Lung (tissue), 12 donors: ENCODE data around the gene CAMK4. TPM values are rescaled to one million over a fixed set of nuclear protein-coding genes. Genes with fewer than 3 reads are reported as not detected.

Source experiments
- ATAC-seq: fragments of 200-7000 bp; cut with Tn5 transposase; one replicate; pipeline ENCODE4 v1.9.1; 2020; ENCODE audit warnings: moderate number of reproducible peaks; ENCODE audit not compliant: insufficient read depth, low FRiP score
- DNase-seq, 3 donors: peaks; one replicate each; pipeline ENCODE4 v3.0.0-alpha.2; 2013 to 2017
- H3K27ac ChIP-seq, 2 donors: one replicate each; pipeline ENCODE4 v1.5.1; 2013; ENCODE audit warnings: mild to moderate bottlenecking in 2 of 2, moderate library complexity in 2 of 2, control low read depth in 1 of 2, inconsistent platforms in 1 of 2, low read depth in 1 of 2, low read length in 1 of 2
- H3K27me3 ChIP-seq, 3 donors: one replicate each; pipeline ENCODE4 v1.5.1; 2013; ENCODE audit warnings: low read length in 2 of 3; ENCODE audit not compliant: control insufficient read depth in 3 of 3, insufficient read depth in 3 of 3
- H3K36me3 ChIP-seq, 4 donors: one replicate each; pipeline ENCODE4 v1.5.1; 2013; ENCODE audit warnings: low read length in 4 of 4, mild to moderate bottlenecking in 1 of 4, moderate library complexity in 1 of 4; ENCODE audit not compliant: control insufficient read depth in 4 of 4, insufficient read depth in 4 of 4
- H3K4me1 ChIP-seq, 5 donors: one replicate each; pipeline ENCODE4 v1.5.1; 2013; ENCODE audit warnings: low read length in 5 of 5, mild to moderate bottlenecking in 2 of 5, moderate library complexity in 1 of 5; ENCODE audit not compliant: control insufficient read depth in 5 of 5, insufficient read depth in 5 of 5
- H3K4me3 ChIP-seq: one replicate; pipeline ENCODE4 v1.5.1; 2013; ENCODE audit warnings: mild to moderate bottlenecking, control low read depth, moderate library complexity
- H3K9ac ChIP-seq, 2 donors: one replicate each; pipeline ENCODE4 v1.5.1; 2013; ENCODE audit warnings: low read length in 2 of 2, control low read depth in 1 of 2; ENCODE audit not compliant: insufficient read depth in 1 of 2
- H3K9me3 ChIP-seq, 4 donors: one replicate each; pipeline ENCODE4 v1.5.1; 2013; ENCODE audit warnings: low read length in 3 of 4, mild to moderate bottlenecking in 1 of 4, moderate library complexity in 1 of 4; ENCODE audit not compliant: control insufficient read depth in 4 of 4, insufficient read depth in 3 of 4
- CTCF ChIP-seq: IDR thresholded peaks from 2 replicates; pipeline ENCODE4 v1.5.1; 2012; ENCODE audit warnings: mild to moderate bottlenecking; ENCODE audit errors: control extremely low read depth, extremely low read depth
- WGBS, 2 donors: extraction: QIAGEN DNeasy Blood & Tissue Kit; methylation state at CpG; one replicate each; pipeline ENCODE4 v1.1.7; 2013; 5-methylcytosine and 5-hydroxymethylcytosine counted together
- polyA plus RNA-seq, 2 donors: library from polyadenylated mRNA; stranded (reverse); fragments of 200-250 nt; gene quantifications; one replicate each; pipeline ENCODE4 v1.2.1, GENCODE V29; 2013
- total RNA-seq, 2 donors: library from RNA; depleted of rRNA in 1 of 2; stranded (reverse); fragments of >200 nt in 1 of 2; gene quantifications; one replicate each; pipeline ENCODE4 v1.2.1, GENCODE V29; 2014 to 2021
- donor health status: control.
- donor health status: control.
- donor health status: Bipolar disorder and iron deficiency.
- donor health status: healthy.
- donor health status: DM: yes; HTN: yes; CAD: no.

The CAMK4 gene
- total and polyA plus RNA-seq, 4 donors: 0.18 to 27.7 (median 0.73) TPM

GRCh38 chr5:111372799-111373198, 148.6 kb downstream of the CAMK4 start:
- no peak overlapping the region for H3K9ac ChIP-seq
- 89 to 100% methylated on average over 1 of the region's 1 CpG for WGBS, 2 donors
- no peak overlapping the region for H3K27ac ChIP-seq
- DNase-seq (no peak), ATAC-seq (no peak)
- no peak overlapping the region for H3K4me3 ChIP-seq
- H3K4me1 ChIP-seq: no peaks in the 10 kb centered on the region
- peaks cover 0 to under 1% (median 0%) of the 10 kb centered on the region in 4 donors for H3K36me3 ChIP-seq
- H3K27me3 ChIP-seq: no peaks in the 10 kb centered on the region
- H3K9me3 ChIP-seq: no peaks in the 10 kb centered on the region
- no peak for TF ChIP-seq CTCF

- WGBS, 2 donors: 73 to 74% methylated on average over 4 of the region's 4 CpGs
- H3K27me3 ChIP-seq: no peaks in the 10 kb centered on the region
These were observed 150.2 kb downstream of the CAMK4 start for GRCh38 chr5:111374380-111374779.

GRCh38 chr5:111375645-111376044, 151.5 kb downstream of the CAMK4 start:
- ATAC-seq (no peak), DNase-seq (no peak)
- WGBS, 2 donors: 91 to 100% methylated on average over 2 of the region's 2 CpGs
- Histone ChIP-seq H3K36me3 (peaks cover 0 to 5% (median 0%) of the 10 kb centered on the region in 4 donors), H3K9ac (no peak overlapping the region), H3K27ac (no peak overlapping the region), H3K4me1 (no peaks in the 10 kb centered on the region), H3K9me3 (no peaks in the 10 kb centered on the region), H3K4me3 (no peak overlapping the region), H3K27me3 (no peaks in the 10 kb centered on the region)
- no peak for TF ChIP-seq CTCF

More at GRCh38 chr5:111374380-111374779, 150.2 kb downstream of the CAMK4 start:
- H3K4me3 ChIP-seq: no peak overlapping the region
- H3K27ac ChIP-seq: no peak overlapping the region
- no peak for TF ChIP-seq CTCF
- ATAC-seq: no peak
- no peak for DNase-seq
- H3K9me3 ChIP-seq: no peaks in the 10 kb centered on the region
- no peaks in the 10 kb centered on the region for H3K4me1 ChIP-seq
- H3K36me3 ChIP-seq: peaks cover 0 to 5% (median 0%) of the 10 kb centered on the region in 4 donors
- H3K9ac ChIP-seq: no peak overlapping the region

- DNase-seq: no peak
- H3K9ac ChIP-seq: no peak overlapping the region
- TF ChIP-seq CTCF: no peak
- no peak for ATAC-seq
- H3K9me3 ChIP-seq: no peaks in the 10 kb centered on the region
- no peak overlapping the region for H3K27ac ChIP-seq
- peaks cover 0 to 5% (median 0%) of the 10 kb centered on the region in 4 donors for H3K36me3 ChIP-seq
- H3K27me3 ChIP-seq: no peaks in the 10 kb centered on the region
- H3K4me1 ChIP-seq: no peaks in the 10 kb centered on the region
- H3K4me3 ChIP-seq: no peak overlapping the region
These were observed 153.1 kb downstream of the CAMK4 start for GRCh38 chr5:111377306-111377705.
